SH-SY5Y (cell line): Measurements from ENCODE around the gene KCNH2.

Experiments
- GATA2 ChIP-seq: IDR thresholded peaks from 2 replicates; pipeline ENCODE4 v1.6.1; 2011; ENCODE audit warnings: mild to moderate bottlenecking, low read depth, low read length
- GATA3 ChIP-seq: IDR thresholded peaks from 2 replicates; pipeline ENCODE4 v1.6.1; 2011; ENCODE audit warnings: low read depth, mild to moderate bottlenecking, low read length, moderate library complexity

Gene KCNH2, protein sequence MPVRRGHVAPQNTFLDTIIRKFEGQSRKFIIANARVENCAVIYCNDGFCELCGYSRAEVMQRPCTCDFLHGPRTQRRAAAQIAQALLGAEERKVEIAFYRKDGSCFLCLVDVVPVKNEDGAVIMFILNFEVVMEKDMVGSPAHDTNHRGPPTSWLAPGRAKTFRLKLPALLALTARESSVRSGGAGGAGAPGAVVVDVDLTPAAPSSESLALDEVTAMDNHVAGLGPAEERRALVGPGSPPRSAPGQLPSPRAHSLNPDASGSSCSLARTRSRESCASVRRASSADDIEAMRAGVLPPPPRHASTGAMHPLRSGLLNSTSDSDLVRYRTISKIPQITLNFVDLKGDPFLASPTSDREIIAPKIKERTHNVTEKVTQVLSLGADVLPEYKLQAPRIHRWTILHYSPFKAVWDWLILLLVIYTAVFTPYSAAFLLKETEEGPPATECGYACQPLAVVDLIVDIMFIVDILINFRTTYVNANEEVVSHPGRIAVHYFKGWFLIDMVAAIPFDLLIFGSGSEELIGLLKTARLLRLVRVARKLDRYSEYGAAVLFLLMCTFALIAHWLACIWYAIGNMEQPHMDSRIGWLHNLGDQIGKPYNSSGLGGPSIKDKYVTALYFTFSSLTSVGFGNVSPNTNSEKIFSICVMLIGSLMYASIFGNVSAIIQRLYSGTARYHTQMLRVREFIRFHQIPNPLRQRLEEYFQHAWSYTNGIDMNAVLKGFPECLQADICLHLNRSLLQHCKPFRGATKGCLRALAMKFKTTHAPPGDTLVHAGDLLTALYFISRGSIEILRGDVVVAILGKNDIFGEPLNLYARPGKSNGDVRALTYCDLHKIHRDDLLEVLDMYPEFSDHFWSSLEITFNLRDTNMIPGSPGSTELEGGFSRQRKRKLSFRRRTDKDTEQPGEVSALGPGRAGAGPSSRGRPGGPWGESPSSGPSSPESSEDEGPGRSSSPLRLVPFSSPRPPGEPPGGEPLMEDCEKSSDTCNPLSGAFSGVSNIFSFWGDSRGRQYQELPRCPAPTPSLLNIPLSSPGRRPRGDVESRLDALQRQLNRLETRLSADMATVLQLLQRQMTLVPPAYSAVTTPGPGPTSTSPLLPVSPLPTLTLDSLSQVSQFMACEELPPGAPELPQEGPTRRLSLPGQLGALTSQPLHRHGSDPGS

DNA sequence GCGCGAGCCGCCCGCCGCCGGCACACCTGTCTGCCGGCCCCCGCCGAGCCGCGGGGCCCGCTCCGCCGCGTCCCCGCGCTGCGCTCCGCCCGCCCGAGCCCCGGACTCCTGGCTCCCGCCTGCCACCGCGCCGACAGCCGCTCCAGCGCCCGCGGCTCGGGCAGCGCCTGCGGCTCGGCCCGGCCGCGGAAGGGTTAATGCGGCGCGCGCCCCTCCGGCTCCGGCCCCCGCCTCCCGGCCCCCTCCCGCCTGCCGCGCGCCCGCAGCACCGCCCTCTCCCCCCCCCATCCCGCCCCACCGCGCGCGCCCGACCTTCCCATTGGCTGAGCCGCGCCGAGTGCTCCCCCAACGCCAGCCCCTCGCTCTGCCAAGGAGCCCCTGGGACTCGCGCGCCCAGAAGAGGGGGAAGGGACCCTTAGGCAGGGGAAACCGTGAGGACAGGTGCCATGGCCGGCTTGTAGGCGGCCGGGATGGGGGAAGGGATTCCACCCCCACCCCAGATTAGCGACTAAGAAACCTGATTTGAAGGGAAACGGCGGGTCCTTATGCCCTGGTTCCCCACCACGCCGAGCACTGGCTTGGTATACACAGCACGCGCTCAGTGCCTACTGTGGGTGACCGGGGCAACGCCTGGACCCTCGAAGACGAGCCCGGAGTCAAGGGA lies at the start of gene KCNH2:
Gene KCNH2, minus strand, starts transcription at position 196 of the 664 bp plus-strand sequence. CDS start 408 bp downstream, outside the sequence.
- TF ChIP-seq GATA3 (no peak), GATA2 (no peak)

- TF ChIP-seq GATA2 = no peak
- no peak for TF ChIP-seq GATA3
Measured at GRCh38 chr7:151025924-151026671, 48.0 kb upstream of the KCNH2 start.

DNA sequence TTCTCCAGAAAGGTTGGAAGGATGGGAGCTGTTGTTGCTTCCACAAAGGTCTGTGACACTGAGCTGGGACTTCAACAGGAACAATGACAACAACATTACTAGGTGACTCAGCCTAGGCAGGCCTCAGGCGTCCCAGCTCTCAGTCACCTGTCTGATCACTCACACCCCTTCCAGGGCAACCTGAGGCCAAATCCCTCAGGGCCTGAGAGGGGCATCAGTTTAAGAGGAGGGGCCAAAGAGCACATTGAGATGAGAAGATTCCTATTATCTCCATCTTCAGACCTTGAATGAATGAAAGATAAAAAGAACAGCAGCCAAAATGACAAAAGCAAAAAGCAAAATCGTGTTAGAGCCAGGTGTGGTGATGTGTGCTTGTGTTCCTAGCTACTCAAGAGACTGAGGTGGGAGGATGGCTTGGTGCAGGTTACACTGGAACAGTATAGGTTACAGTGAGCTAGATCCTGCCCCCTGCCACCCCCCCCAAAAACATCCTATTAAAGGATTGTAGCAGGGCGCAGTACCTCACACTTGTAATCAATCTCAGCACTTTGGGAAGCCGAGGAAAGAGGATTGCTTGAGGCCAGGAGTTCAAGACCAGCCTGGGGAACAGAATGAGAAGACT lies 46.4 kb upstream of the KCNH2 start, which contains the start of gene ATG9B:
Gene ATG9B, minus strand, starts transcription at position 60 of the 622 bp plus-strand sequence. CDS start 71 bp downstream, outside the sequence.
- TF ChIP-seq GATA2 = no peak
- TF ChIP-seq GATA3 = no peak

GRCh38 chr7:151023232-151023631 lies 45.1 kb upstream of the KCNH2 start:
- TF ChIP-seq GATA3 (no peak), GATA2 (no peak)

- no peak for TF ChIP-seq GATA3
- no peak for TF ChIP-seq GATA2
Measured at GRCh38 chr7:151020231-151020630, 42.1 kb upstream of the KCNH2 start.

DNA sequence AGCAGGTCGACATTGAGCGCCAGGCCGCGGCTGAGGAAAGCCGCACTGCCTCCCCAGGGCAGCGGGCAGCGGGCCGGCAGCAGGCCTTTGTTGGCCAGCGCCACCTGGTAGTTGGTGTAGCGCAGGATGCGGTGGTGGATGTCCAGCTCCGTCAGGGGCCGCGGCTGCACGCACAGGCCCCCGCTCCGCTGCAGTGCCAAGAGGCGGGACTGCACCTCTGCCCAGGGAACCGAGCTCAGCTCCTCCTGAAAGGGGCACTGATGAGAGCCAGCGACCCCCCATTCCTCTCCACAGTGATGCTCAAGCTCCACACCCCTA lies 41.0 kb upstream of the KCNH2 start:
- no peak for TF ChIP-seq GATA3
- no peak for TF ChIP-seq GATA2

DNA sequence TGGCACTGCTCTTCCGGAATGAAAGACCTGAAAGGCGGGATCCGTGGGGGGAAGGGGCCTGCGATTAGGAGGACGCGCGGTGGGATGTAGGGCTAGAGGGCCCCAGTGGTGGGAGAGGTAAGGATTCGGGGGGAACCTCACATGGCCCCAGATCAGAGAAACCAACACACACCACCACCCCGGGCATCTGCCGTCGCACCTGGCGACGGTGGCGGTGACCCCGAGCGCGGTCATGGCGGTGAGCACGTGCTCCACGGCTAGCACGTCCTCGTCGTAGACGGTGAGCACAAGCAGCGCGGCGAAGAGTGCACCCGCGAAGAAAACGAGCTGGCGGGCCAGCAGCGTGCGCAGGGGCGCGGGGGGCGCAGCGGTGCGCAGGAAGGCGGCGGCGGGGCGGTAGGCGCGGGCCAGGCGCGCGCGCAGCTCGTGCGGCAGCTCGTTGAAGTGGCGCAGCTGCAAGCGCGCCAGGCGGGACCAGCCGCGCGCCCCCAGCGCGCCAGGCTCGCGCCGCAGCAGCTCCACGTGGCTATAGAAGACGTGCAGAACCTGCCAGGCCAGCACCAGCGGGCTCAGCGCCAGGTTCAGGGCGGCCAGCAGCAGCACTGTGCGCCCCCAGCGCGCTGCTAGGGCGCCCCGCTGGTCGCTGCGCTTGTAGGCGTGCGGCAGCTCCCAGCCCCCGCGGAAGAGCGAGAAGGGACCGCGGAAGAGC lies 40.5 kb upstream of the KCNH2 start:
- TF ChIP-seq GATA3 (no peak), GATA2 (no peak)

GRCh38 chr7:151017953-151018420 lies 39.9 kb upstream of the KCNH2 start:
- TF ChIP-seq GATA2 (peak; percentile 57), GATA3 (no peak)

DNA sequence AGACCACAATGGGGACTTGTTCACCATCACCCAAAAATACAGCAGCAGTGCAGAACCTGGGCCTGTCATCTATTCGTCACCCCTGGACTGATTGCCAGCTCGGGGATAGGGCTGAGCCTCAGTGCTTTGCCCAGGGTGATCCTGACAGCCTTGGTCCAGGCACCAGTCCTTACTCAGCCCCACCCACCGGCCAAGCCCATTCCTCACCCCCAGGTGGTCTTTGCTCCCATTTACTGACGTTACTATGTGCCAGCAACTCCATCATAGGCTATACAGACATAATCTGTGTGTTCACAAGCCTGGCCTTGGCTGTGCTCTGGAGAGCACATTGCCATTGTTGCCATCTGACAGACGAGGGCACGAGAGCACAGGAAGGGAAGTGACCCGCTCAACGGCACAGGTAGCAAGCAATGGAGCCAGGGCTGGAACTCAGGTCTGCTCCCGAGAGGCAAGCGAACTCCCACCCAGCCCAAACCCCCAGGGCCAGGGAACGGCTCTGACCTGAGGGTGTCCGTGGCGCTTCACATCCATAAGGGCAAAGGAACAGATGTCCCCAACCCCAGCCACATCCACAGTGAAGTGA lies 39.3 kb upstream of the KCNH2 start:
- TF ChIP-seq GATA3 (no peak), GATA2 (no peak)

GRCh38 chr7:151016942-151017341 lies 38.8 kb upstream of the KCNH2 start:
- TF ChIP-seq GATA2 (no peak), GATA3 (no peak)

- no peak for TF ChIP-seq GATA2
- no peak for TF ChIP-seq GATA3
Measured at GRCh38 chr7:151016505-151016904, 38.4 kb upstream of the KCNH2 start.
